Cardiac fibroblast (primary cell): Measurements from ENCODE around the gene TMEM63B.

Experiments used
- DNase-seq, 2 donors: peaks; one replicate each; pipeline versions ENCODE4 v3.0.0 to v3.0.0-alpha.2; 2010; ENCODE audit warnings: low read depth in 2 of 2
- H3K4me3 ChIP-seq, 2 donors: replicated peaks in 1 of 2; 1 replicate in 1 of 2; 2 replicates in 1 of 2; pipeline ENCODE4 v1.5.1; 2011; ENCODE audit warnings: low read depth in 2 of 2, low read length in 2 of 2, mild to moderate bottlenecking in 2 of 2, moderate library complexity in 1 of 2
- CTCF ChIP-seq: IDR thresholded peaks from one replicate; pipeline ENCODE4 v1.5.1; 2011; ENCODE audit warnings: low read depth, mild to moderate bottlenecking, low read length, inconsistent platforms

TMEM63B gene

DNA sequence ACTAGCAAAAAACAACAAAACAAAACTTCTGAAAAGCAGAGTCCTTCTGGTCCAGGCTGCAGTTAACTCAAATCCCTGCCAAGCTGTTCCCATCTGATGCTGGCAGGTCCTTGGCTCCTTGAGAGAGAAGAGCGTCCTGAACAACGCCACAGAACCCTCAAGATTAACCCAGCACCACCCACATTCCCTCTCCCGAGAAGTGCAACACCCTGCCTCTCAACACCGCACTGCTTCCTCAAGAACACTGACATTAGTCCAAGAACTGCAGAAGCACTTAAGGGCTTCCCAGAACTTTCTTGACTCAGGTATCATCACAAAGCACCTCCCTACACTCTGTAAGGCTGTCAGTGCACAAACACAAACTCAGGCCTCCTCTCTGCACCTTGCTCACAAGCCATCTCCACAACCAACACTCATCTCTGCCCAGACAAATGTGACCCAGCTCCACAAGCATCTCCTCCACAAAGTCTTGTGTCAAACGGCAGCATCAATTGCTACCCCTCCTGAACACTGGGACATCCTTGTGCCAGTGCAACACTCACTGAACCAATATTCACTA lies 7.6 kb upstream of the TMEM63B start:
- TF ChIP-seq CTCF: no peak
- peak in 1 of 2 donors; percentile 44 for DNase-seq
- H3K4me3 ChIP-seq: no peak overlapping the region

- no peak for TF ChIP-seq CTCF
- no peak overlapping the region for H3K4me3 ChIP-seq
- no peak for DNase-seq
Measured at GRCh38 chr6:44120692-44121443, 6.5 kb upstream of the TMEM63B start.

- DNase-seq: peak; percentile 39 to 61
- no peak overlapping the region for H3K4me3 ChIP-seq
- TF ChIP-seq CTCF: no peak
Measured at GRCh38 chr6:44122801-44123200, 4.6 kb upstream of the TMEM63B start.

- H3K4me3 ChIP-seq: no peak overlapping the region
- no peak for TF ChIP-seq CTCF
- DNase-seq: no peak
Measured at GRCh38 chr6:44123544-44123943, 3.8 kb upstream of the TMEM63B start.

- TF ChIP-seq CTCF: no peak
- peak overlapping the region; percentile 71 to 80 for H3K4me3 ChIP-seq
- DNase-seq: peak; percentile 72 to 73
Measured at GRCh38 chr6:44126320-44127149, 819 bp upstream of the TMEM63B start.

- peak; percentile 9 for TF ChIP-seq CTCF
- peak; percentile 26 to 35 for DNase-seq
- H3K4me3 ChIP-seq: peak overlapping the region; percentile 85 to 86
Measured at GRCh38 chr6:44128020-44128917, 915 bp downstream of the TMEM63B start.
